HepG2 (cell line): Measurements from ENCODE around the gene AMZ2. TPM values are rescaled to one million over a fixed set of nuclear protein-coding genes. Genes with fewer than 3 reads are reported as not detected.

Source experiments
- CENPX ChIP-seq: sonication (generic); formaldehyde crosslinking; IDR thresholded peaks from 2 replicates; pipeline ENCODE4 v1.9.0; 2021; ENCODE audit warnings: mild to moderate bottlenecking, missing genetic modification reagents, moderate library complexity
- MLLT10 ChIP-seq: sonication (generic); formaldehyde crosslinking; IDR thresholded peaks from 2 replicates; pipeline ENCODE4 v1.4.0; 2020; ENCODE audit warnings: missing genetic modification reagents
- NAIF1 ChIP-seq: sonication (generic); formaldehyde crosslinking; IDR thresholded peaks from 2 replicates; pipeline ENCODE4 v1.5.0; 2020; ENCODE audit warnings: mild to moderate bottlenecking, missing genetic modification reagents, borderline replicate concordance
- NFIB ChIP-seq: sonication (generic); formaldehyde crosslinking; IDR thresholded peaks from 2 replicates; pipeline ENCODE4 v1.9.0; 2021; ENCODE audit warnings: missing genetic modification reagents, mild to moderate bottlenecking, borderline replicate concordance
- RFX3 ChIP-seq: IDR thresholded peaks from 2 replicates; pipeline ENCODE4 v1.6.1; 2016; ENCODE audit warnings: missing biosample characterization, missing genetic modification reagents
- SIN3B ChIP-seq: fragments of 150-350 bp; IDR thresholded peaks from 2 replicates; pipeline ENCODE4 v1.6.1; 2014; ENCODE audit warnings: low read length
- SMC3 ChIP-seq: IDR thresholded peaks from 2 replicates; pipeline ENCODE4 v1.6.1; 2011; ENCODE audit warnings: low read length, improper control_type of control experiment
- SP5 ChIP-seq: IDR thresholded peaks from 2 replicates; pipeline ENCODE4 v1.6.1; 2016; ENCODE audit warnings: low read depth, borderline replicate concordance
- ZFP37 ChIP-seq: sonication (generic); formaldehyde crosslinking; IDR thresholded peaks from 2 replicates; pipeline ENCODE4 v1.4.0; 2020; ENCODE audit warnings: missing genetic modification reagents, borderline replicate concordance
- ZNF232 ChIP-seq: sonication (generic); formaldehyde crosslinking; IDR thresholded peaks from 2 replicates; pipeline ENCODE4 v1.4.0; 2020; ENCODE audit warnings: missing genetic modification reagents, borderline replicate concordance
- ZNF737 ChIP-seq: sonication (generic); formaldehyde crosslinking; IDR thresholded peaks from 2 replicates; pipeline ENCODE4 v1.5.0; 2020; ENCODE audit warnings: missing genetic modification reagents, mild to moderate bottlenecking, borderline replicate concordance
- polyA plus RNA-seq, 8 experiments: library from polyadenylated mRNA; depleted of rRNA in 3 of 8; stranded (reverse) in 7 of 8; unstranded in 1 of 8; fragments of >200 nt; fragmentation: Illumina TruSeq in 4 of 8; extraction: Trizol in 4 of 8; gene quantifications; 2 replicates each; pipeline versions ENCODE4 v1.2.1 to v1.2.3, GENCODE V29; 2011 to 2016; ENCODE audit warnings: low read depth in 4 of 8, missing spikeins in 1 of 8, mixed read lengths in 1 of 8; ENCODE audit not compliant: insufficient read depth in 1 of 8
- total RNA-seq, 5 experiments: library from RNA; depleted of rRNA; stranded (reverse); fragments of >200 nt; fragmentation: Illumina TruSeq; extraction: Trizol; gene quantifications; 2 replicates each; pipeline ENCODE4 v1.2.3, GENCODE V29; 2016; ENCODE audit warnings: low read depth in 1 of 5
- TF ChIP-seq, protein P1 (sequence below): sonication (generic); formaldehyde crosslinking; IDR thresholded peaks from 2 replicates; pipeline ENCODE4 v1.4.0; 2020; ENCODE audit warnings: missing genetic modification reagents; ENCODE audit errors: not compliant biosample characterization
- TF ChIP-seq, protein P2 (sequence below): sonication (generic); formaldehyde crosslinking; IDR thresholded peaks from 2 replicates; pipeline ENCODE4 v1.4.0; 2020; ENCODE audit warnings: mild to moderate bottlenecking, missing genetic modification reagents, borderline replicate concordance
- TF ChIP-seq, protein P3 (sequence below): sonication (generic); formaldehyde crosslinking; IDR thresholded peaks from 2 replicates; pipeline ENCODE4 v1.4.0; 2020; ENCODE audit warnings: missing genetic modification reagents, borderline replicate concordance
- TF ChIP-seq, protein P4 (sequence below): sonication (generic); formaldehyde crosslinking; IDR thresholded peaks from 2 replicates; pipeline ENCODE4 v1.4.0; 2020; ENCODE audit warnings: mild to moderate bottlenecking, low read depth, missing genetic modification reagents
- TF ChIP-seq, protein P5 (sequence below): sonication (generic); formaldehyde crosslinking; IDR thresholded peaks from 2 replicates; pipeline ENCODE4 v1.4.0; 2020; ENCODE audit warnings: missing genetic modification reagents
- TF ChIP-seq, protein P6 (sequence below): sonication (generic); formaldehyde crosslinking; IDR thresholded peaks from 2 replicates; pipeline ENCODE4 v1.8.0; 2022; ENCODE audit warnings: missing genetic modification reagents, mild to moderate bottlenecking, moderate library complexity, borderline replicate concordance

Gene AMZ2
- total and polyA plus RNA-seq, 2 of the 13 experiments (the other 11 are each of a cell fraction or from before 2014, with no cell fraction given), result 86.9 to 90.2 TPM

DNA sequence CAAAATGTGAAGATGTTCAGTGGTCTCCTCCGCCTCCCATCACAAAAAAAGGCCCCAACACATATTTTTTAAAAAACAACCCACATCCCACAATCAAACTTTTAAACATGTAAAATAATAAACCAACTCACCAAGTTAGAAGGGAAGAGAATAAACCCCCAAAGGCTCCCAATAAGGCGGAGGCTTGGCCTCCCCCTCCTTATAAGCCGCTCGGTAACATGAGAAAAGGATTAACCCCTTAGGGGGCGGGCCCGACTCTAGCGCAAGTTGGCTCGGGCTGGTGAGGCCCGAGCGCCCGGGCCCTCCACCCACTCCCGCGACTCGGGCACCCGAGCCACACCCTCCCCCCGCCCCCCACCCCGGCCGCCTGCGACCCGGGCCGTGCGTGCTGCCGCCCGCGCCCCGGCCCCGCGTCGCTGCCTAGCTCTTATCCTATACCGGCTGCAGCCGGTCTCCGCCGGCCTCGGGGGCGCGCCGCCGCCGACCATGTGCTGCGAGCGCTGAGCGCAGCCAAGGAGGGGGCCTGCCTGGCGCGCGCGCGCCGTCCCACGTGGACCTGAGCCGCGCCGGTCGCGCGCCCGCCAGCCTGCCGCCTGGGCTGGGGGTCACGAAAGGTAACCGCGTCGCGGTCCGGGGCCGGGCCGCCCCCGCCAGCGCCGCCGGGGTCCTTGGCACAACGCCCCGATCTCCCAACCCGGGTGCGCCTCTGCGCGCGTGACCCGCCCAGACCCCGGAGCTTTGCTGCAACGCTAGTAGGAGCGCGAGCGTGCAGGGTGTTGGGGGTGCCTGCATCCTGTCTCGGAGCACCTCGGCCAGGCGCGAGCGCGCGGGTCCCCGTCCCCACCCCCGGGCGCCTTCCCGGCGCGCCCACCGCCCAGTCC lies 43.4 kb downstream of the AMZ2 start, which contains the start of the genes ARSG and SLC16A6 (continued):
- TF ChIP-seq, protein P1, sequence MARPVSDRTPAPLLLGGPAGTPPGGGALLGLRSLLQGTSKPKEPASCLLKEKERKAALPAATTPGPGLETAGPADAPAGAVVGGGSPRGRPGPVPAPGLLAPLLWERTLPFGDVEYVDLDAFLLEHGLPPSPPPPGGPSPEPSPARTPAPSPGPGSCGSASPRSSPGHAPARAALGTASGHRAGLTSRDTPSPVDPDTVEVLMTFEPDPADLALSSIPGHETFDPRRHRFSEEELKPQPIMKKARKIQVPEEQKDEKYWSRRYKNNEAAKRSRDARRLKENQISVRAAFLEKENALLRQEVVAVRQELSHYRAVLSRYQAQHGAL (CRISPR knock-in tag), result no peak
- TF ChIP-seq SMC3, result no peak
- TF ChIP-seq MLLT10 (CRISPR knock-in tag), result no peak
- TF ChIP-seq, protein P2, sequence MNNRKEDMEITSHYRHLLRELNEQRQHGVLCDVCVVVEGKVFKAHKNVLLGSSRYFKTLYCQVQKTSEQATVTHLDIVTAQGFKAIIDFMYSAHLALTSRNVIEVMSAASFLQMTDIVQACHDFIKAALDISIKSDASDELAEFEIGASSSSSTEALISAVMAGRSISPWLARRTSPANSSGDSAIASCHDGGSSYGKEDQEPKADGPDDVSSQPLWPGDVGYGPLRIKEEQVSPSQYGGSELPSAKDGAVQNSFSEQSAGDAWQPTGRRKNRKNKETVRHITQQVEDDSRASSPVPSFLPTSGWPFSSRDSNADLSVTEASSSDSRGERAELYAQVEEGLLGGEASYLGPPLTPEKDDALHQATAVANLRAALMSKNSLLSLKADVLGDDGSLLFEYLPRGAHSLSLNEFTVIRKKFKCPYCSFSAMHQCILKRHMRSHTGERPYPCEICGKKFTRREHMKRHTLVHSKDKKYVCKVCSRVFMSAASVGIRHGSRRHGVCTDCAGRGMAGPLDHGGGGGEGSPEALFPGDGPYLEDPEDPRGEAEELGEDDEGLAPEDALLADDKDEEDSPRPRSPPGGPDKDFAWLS (CRISPR knock-in tag), result no peak
- no peak for TF ChIP-seq ZNF737 (CRISPR knock-in tag)
- no peak for TF ChIP-seq SP5 (CRISPR knock-in tag)
- no peak for TF ChIP-seq RFX3 (CRISPR knock-in tag)
- no peak for TF ChIP-seq NFIB (CRISPR knock-in tag)
- TF ChIP-seq ZFP37, result peak; percentile 38; the same call in 1 of the 2 replicates
- TF ChIP-seq, protein P3, sequence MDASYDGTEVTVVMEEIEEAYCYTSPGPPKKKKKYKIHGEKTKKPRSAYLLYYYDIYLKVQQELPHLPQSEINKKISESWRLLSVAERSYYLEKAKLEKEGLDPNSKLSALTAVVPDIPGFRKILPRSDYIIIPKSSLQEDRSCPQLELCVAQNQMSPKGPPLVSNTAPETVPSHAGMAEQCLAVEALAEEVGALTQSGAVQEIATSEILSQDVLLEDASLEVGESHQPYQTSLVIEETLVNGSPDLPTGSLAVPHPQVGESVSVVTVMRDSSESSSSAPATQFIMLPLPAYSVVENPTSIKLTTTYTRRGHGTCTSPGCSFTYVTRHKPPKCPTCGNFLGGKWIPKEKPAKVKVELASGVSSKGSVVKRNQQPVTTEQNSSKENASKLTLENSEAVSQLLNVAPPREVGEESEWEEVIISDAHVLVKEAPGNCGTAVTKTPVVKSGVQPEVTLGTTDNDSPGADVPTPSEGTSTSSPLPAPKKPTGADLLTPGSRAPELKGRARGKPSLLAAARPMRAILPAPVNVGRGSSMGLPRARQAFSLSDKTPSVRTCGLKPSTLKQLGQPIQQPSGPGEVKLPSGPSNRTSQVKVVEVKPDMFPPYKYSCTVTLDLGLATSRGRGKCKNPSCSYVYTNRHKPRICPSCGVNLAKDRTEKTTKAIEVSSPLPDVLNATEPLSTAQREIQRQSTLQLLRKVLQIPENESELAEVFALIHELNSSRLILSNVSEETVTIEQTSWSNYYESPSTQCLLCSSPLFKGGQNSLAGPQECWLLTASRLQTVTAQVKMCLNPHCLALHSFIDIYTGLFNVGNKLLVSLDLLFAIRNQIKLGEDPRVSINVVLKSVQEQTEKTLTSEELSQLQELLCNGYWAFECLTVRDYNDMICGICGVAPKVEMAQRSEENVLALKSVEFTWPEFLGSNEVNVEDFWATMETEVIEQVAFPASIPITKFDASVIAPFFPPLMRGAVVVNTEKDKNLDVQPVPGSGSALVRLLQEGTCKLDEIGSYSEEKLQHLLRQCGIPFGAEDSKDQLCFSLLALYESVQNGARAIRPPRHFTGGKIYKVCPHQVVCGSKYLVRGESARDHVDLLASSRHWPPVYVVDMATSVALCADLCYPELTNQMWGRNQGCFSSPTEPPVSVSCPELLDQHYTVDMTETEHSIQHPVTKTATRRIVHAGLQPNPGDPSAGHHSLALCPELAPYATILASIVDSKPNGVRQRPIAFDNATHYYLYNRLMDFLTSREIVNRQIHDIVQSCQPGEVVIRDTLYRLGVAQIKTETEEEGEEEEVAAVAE, result no peak
- TF ChIP-seq, protein P4, sequence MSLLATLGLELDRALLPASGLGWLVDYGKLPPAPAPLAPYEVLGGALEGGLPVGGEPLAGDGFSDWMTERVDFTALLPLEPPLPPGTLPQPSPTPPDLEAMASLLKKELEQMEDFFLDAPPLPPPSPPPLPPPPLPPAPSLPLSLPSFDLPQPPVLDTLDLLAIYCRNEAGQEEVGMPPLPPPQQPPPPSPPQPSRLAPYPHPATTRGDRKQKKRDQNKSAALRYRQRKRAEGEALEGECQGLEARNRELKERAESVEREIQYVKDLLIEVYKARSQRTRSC, result no peak
- 0 out of 2 replicates have a peak, but pooled peaks have one; percentile 13 for TF ChIP-seq NAIF1 (CRISPR knock-in tag)
- TF ChIP-seq CENPX (CRISPR knock-in tag), result no peak
- TF ChIP-seq SIN3B, result no peak
- TF ChIP-seq, protein P5, sequence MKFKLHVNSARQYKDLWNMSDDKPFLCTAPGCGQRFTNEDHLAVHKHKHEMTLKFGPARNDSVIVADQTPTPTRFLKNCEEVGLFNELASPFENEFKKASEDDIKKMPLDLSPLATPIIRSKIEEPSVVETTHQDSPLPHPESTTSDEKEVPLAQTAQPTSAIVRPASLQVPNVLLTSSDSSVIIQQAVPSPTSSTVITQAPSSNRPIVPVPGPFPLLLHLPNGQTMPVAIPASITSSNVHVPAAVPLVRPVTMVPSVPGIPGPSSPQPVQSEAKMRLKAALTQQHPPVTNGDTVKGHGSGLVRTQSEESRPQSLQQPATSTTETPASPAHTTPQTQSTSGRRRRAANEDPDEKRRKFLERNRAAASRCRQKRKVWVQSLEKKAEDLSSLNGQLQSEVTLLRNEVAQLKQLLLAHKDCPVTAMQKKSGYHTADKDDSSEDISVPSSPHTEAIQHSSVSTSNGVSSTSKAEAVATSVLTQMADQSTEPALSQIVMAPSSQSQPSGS (CRISPR knock-in tag), result no peak
- TF ChIP-seq ZNF232 (CRISPR knock-in tag), result peak; percentile 40; the same call in 1 of the 2 replicates
- TF ChIP-seq, protein P6, sequence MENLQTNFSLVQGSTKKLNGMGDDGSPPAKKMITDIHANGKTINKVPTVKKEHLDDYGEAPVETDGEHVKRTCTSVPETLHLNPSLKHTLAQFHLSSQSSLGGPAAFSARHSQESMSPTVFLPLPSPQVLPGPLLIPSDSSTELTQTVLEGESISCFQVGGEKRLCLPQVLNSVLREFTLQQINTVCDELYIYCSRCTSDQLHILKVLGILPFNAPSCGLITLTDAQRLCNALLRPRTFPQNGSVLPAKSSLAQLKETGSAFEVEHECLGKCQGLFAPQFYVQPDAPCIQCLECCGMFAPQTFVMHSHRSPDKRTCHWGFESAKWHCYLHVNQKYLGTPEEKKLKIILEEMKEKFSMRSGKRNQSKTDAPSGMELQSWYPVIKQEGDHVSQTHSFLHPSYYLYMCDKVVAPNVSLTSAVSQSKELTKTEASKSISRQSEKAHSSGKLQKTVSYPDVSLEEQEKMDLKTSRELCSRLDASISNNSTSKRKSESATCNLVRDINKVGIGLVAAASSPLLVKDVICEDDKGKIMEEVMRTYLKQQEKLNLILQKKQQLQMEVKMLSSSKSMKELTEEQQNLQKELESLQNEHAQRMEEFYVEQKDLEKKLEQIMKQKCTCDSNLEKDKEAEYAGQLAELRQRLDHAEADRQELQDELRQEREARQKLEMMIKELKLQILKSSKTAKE, result no peak
